DMS153 treated with DMSO at 0.1 percent for 48 hours (cell line): Measurements from ENCODE around the gene TEX47.

ENCODE experiments used
- DNase-seq: peaks from one replicate; lab custom pipeline; 2025; ENCODE audit not compliant: unreplicated experiment; lab: John Stamatoyannopoulos, UW

The TEX47 gene

GRCh38 chr7:88795553-88795952 is at the start of gene TEX47:
Gene TEX47 (minus strand): TSS chr7:88795737. CDS start chr7:88794942, 795 bp downstream.
- DNase-seq: no peak

GRCh38 chr7:88845091-88845490 is 49.6 kb upstream of the TEX47 start:
- DNase-seq: no peak

- DNase-seq: no peak
These were observed 46.7 kb upstream of the TEX47 start for GRCh38 chr7:88842201-88842600.

GRCh38 chr7:88835147-88835728 is 39.7 kb upstream of the TEX47 start:
- DNase-seq: no peak

GRCh38 chr7:88826222-88826621 is 30.7 kb upstream of the TEX47 start:
- DNase-seq: no peak

GRCh38 chr7:88818552-88818951 is 23.0 kb upstream of the TEX47 start:
- DNase-seq: no peak

- no peak for DNase-seq
These were observed 10.9 kb upstream of the TEX47 start for GRCh38 chr7:88806280-88807037.

GRCh38 chr7:88801046-88801445 is 5.5 kb upstream of the TEX47 start:
- DNase-seq: no peak

GRCh38 chr7:88792361-88792760 is 3.2 kb downstream of the TEX47 start:
- no peak for DNase-seq

GRCh38 chr7:88791891-88792290 is 3.6 kb downstream of the TEX47 start:
- no peak for DNase-seq

- peak; percentile 1 for DNase-seq
These were observed 6.0 kb downstream of the TEX47 start for GRCh38 chr7:88789480-88790064.

- DNase-seq: no peak
These were observed 7.8 kb downstream of the TEX47 start for GRCh38 chr7:88787777-88788176.

GRCh38 chr7:88775838-88776237 is 19.7 kb downstream of the TEX47 start:
- DNase-seq: no peak

- no peak for DNase-seq
These were observed 22.8 kb downstream of the TEX47 start for GRCh38 chr7:88772776-88773175.

GRCh38 chr7:88771417-88771816 is 24.1 kb downstream of the TEX47 start:
- no peak for DNase-seq

- no peak for DNase-seq
These were observed 33.8 kb downstream of the TEX47 start for GRCh38 chr7:88761779-88762178.

GRCh38 chr7:88760136-88760515 is 35.4 kb downstream of the TEX47 start:
- no peak for DNase-seq

- DNase-seq: no peak
These were observed 36.1 kb downstream of the TEX47 start, which contains the start of gene ZNF804B for GRCh38 chr7:88759230-88760135. Gene ZNF804B (plus strand): TSS chr7:88759700. CDS start chr7:88759977, 277 bp downstream.

- no peak for DNase-seq
These were observed 36.9 kb downstream of the TEX47 start for GRCh38 chr7:88758381-88759229.

- DNase-seq: no peak
These were observed 38.2 kb downstream of the TEX47 start for GRCh38 chr7:88757371-88757770.
